Lung (tissue), 12 donors: ENCODE results near the gene ANXA2R. TPM values are rescaled to one million over a fixed set of nuclear protein-coding genes. Genes with fewer than 3 reads are reported as not detected.

ENCODE experiments used
- ATAC-seq: fragments of 200-7000 bp; cut with Tn5 transposase; one replicate; pipeline ENCODE4 v1.9.1; 2020; ENCODE audit warnings: moderate number of reproducible peaks; ENCODE audit not compliant: insufficient read depth, low FRiP score
- DNase-seq, 3 donors: peaks; one replicate each; pipeline ENCODE4 v3.0.0-alpha.2; 2013 to 2017
- H3K27ac ChIP-seq, 2 donors: one replicate each; pipeline ENCODE4 v1.5.1; 2013; ENCODE audit warnings: mild to moderate bottlenecking in 2 of 2, moderate library complexity in 2 of 2, control low read depth in 1 of 2, inconsistent platforms in 1 of 2, low read depth in 1 of 2, low read length in 1 of 2
- H3K27me3 ChIP-seq, 3 donors: one replicate each; pipeline ENCODE4 v1.5.1; 2013; ENCODE audit warnings: low read length in 2 of 3; ENCODE audit not compliant: control insufficient read depth in 3 of 3, insufficient read depth in 3 of 3
- H3K36me3 ChIP-seq, 4 donors: one replicate each; pipeline ENCODE4 v1.5.1; 2013; ENCODE audit warnings: low read length in 4 of 4, mild to moderate bottlenecking in 1 of 4, moderate library complexity in 1 of 4; ENCODE audit not compliant: control insufficient read depth in 4 of 4, insufficient read depth in 4 of 4
- H3K4me1 ChIP-seq, 5 donors: one replicate each; pipeline ENCODE4 v1.5.1; 2013; ENCODE audit warnings: low read length in 5 of 5, mild to moderate bottlenecking in 2 of 5, moderate library complexity in 1 of 5; ENCODE audit not compliant: control insufficient read depth in 5 of 5, insufficient read depth in 5 of 5
- H3K4me3 ChIP-seq: one replicate; pipeline ENCODE4 v1.5.1; 2013; ENCODE audit warnings: mild to moderate bottlenecking, control low read depth, moderate library complexity
- H3K9ac ChIP-seq, 2 donors: one replicate each; pipeline ENCODE4 v1.5.1; 2013; ENCODE audit warnings: low read length in 2 of 2, control low read depth in 1 of 2; ENCODE audit not compliant: insufficient read depth in 1 of 2
- H3K9me3 ChIP-seq, 4 donors: one replicate each; pipeline ENCODE4 v1.5.1; 2013; ENCODE audit warnings: low read length in 3 of 4, mild to moderate bottlenecking in 1 of 4, moderate library complexity in 1 of 4; ENCODE audit not compliant: control insufficient read depth in 4 of 4, insufficient read depth in 3 of 4
- CTCF ChIP-seq: IDR thresholded peaks from 2 replicates; pipeline ENCODE4 v1.5.1; 2012; ENCODE audit warnings: mild to moderate bottlenecking; ENCODE audit errors: control extremely low read depth, extremely low read depth
- WGBS, 2 donors: extraction: QIAGEN DNeasy Blood & Tissue Kit; methylation state at CpG; one replicate each; pipeline ENCODE4 v1.1.7; 2013; 5-methylcytosine and 5-hydroxymethylcytosine counted together
- polyA plus RNA-seq, 2 donors: library from polyadenylated mRNA; stranded (reverse); fragments of 200-250 nt; gene quantifications; one replicate each; pipeline ENCODE4 v1.2.1, GENCODE V29; 2013
- total RNA-seq, 2 donors: library from RNA; depleted of rRNA in 1 of 2; stranded (reverse); fragments of >200 nt in 1 of 2; gene quantifications; one replicate each; pipeline ENCODE4 v1.2.1, GENCODE V29; 2014 to 2021
- donor health status: control.
- donor health status: control.
- donor health status: Bipolar disorder and iron deficiency.
- donor health status: healthy.
- donor health status: DM: yes; HTN: yes; CAD: no.

ANXA2R gene
- total and polyA plus RNA-seq, 4 donors, result 4.0 to 5.2 (median 4.8) TPM

GRCh38 chr5:43038496-43038989, 1.6 kb downstream of the ANXA2R start:
- peak overlapping the region; percentile 58 to 86 for H3K27ac ChIP-seq
- 38 to 45% methylated on average over 17 of the region's 17 CpGs for WGBS, 2 donors
- no peak overlapping the region for H3K9ac ChIP-seq
- no peak for TF ChIP-seq CTCF
- peaks cover 0 to 1% (median 0%) of the 10 kb centered on the region in 4 donors for H3K9me3 ChIP-seq
- peak in 1 of 3 donors; percentile 54 for DNase-seq
- peaks cover 0 to 84% (median 84%) of the 10 kb centered on the region in 3 donors for H3K27me3 ChIP-seq
- H3K36me3 ChIP-seq, result no peaks in the 10 kb centered on the region
- ATAC-seq, result no peak
- H3K4me3 ChIP-seq, result peak overlapping the region; percentile 44
- peaks cover 0 to 48% (median 9%) of the 10 kb centered on the region in 5 donors for H3K4me1 ChIP-seq

- Histone ChIP-seq H3K9ac (peak overlapping the region in 1 of 2 donors; percentile 57), H3K27ac (peak overlapping the region; percentile 58 to 94), H3K4me1 (peaks cover 0 to 43% (median 9%) of the 10 kb centered on the region in 5 donors), H3K4me3 (peak overlapping the region; percentile 44), H3K9me3 (peaks cover 0 to 1% (median 0%) of the 10 kb centered on the region in 4 donors), H3K36me3 (no peaks in the 10 kb centered on the region), H3K27me3 (peaks cover 0 to 85% (median 85%) of the 10 kb centered on the region in 3 donors)
- ATAC-seq (no peak), DNase-seq (peak; percentile 57 to 83 (median 76))
- WGBS, 2 donors, result 20 to 21% methylated on average over 24 of the region's 24 CpGs
- TF ChIP-seq CTCF, result no peak
Observed at GRCh38 chr5:43037636-43038495, 2.3 kb downstream of the ANXA2R start.

GRCh38 chr5:43036856-43037635, 3.1 kb downstream of the ANXA2R start:
- no peak for ATAC-seq
- Histone ChIP-seq H3K27ac (peak overlapping the region; percentile 11 to 94), H3K27me3 (peaks cover 0 to 90% (median 88%) of the 10 kb centered on the region in 3 donors), H3K4me1 (peaks cover 0 to 35% (median 9%) of the 10 kb centered on the region in 5 donors), H3K9me3 (peaks cover 0 to 1% (median 0%) of the 10 kb centered on the region in 4 donors), H3K9ac (peak overlapping the region in 1 of 2 donors; percentile 23), H3K4me3 (peak overlapping the region; percentile 0), H3K36me3 (no peaks in the 10 kb centered on the region)
- WGBS, 2 donors, result 42 to 56% methylated on average over 36 of the region's 36 CpGs
- peak; percentile 52 to 66 (median 57) for DNase-seq
- no peak for TF ChIP-seq CTCF
